ENCODE measurements around the gene PLXNA4.

The PLXNA4 gene

GRCh38 chr7:132155715-132156114 lies 420.6 kb downstream of the PLXNA4 start:
- in situ Hi-C loops (cut with HindIII; ENCODE audit: low sequenced_read_pairs): no loop called here
- DNase-seq (ENCODE audit: low read depth, low spot score): no peak
- no peak overlapping the region for H3K4me3 ChIP-seq (ENCODE audit: low read depth, low read length)
- no peak for TF ChIP-seq CTCF (IDR thresholded peaks at IDR 0.05; ENCODE audit: low read depth, low read length)

GRCh38 chr7:132154695-132155471 lies 421.4 kb downstream of the PLXNA4 start:
- H3K4me3 ChIP-seq (ENCODE audit: low read depth, low read length): no peak overlapping the region
- TF ChIP-seq CTCF (IDR thresholded peaks at IDR 0.05; ENCODE audit: low read depth, low read length): no peak
- in situ Hi-C loops (cut with HindIII; ENCODE audit: low sequenced_read_pairs): no loop called here
- no peak for DNase-seq (ENCODE audit: low read depth, low spot score)

- no peak for TF ChIP-seq CTCF (IDR thresholded peaks at IDR 0.05; ENCODE audit: low read depth, low read length)
- no peak for DNase-seq (ENCODE audit: low read depth, low spot score)
- H3K4me3 ChIP-seq (ENCODE audit: low read depth, low read length): no peak overlapping the region
- in situ Hi-C loops (cut with HindIII; ENCODE audit: low sequenced_read_pairs): no loop called here
These were observed 422.0 kb downstream of the PLXNA4 start for GRCh38 chr7:132154248-132154647.

- in situ Hi-C loops (cut with HindIII; ENCODE audit: low sequenced_read_pairs): no loop called here
- DNase-seq (ENCODE audit: low read depth, low spot score): no peak
- no peak overlapping the region for H3K4me3 ChIP-seq (ENCODE audit: low read depth, low read length)
- TF ChIP-seq CTCF (IDR thresholded peaks at IDR 0.05; ENCODE audit: low read depth, low read length): no peak
These were observed 424.0 kb downstream of the PLXNA4 start for GRCh38 chr7:132152131-132152889.

DNA sequence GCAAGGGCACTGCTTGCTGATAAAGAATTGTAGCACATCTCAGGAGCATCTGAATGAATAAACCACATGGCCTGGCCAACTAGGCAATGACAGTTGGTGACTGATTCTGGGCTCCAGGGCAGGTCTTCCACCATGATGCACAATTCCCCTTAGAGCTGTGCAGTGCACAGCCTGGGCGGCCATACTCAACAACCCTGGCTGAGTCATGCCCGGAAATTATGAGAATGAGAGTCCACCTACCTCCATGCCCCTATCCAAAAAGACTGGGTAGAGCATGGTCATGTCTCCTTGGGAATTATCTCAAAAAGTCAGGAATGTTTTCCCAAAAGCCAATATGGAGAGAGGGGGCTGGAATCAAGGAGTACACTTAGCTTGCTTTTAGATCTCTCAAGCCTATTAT lies 425.6 kb downstream of the PLXNA4 start:
- in situ Hi-C loops (cut with HindIII; ENCODE audit: low sequenced_read_pairs): no loop called here
- no peak overlapping the region for H3K4me3 ChIP-seq (ENCODE audit: low read depth, low read length)
- TF ChIP-seq CTCF (IDR thresholded peaks at IDR 0.05; ENCODE audit: low read depth, low read length): no peak
- DNase-seq (ENCODE audit: low read depth, low spot score): no peak

GRCh38 chr7:132149436-132150304 lies 426.6 kb downstream of the PLXNA4 start:
- H3K4me3 ChIP-seq (ENCODE audit: low read depth, low read length): no peak overlapping the region
- in situ Hi-C loops (cut with HindIII; ENCODE audit: low sequenced_read_pairs): no loop called here
- DNase-seq (ENCODE audit: low read depth, low spot score): no peak
- TF ChIP-seq CTCF (IDR thresholded peaks at IDR 0.05; ENCODE audit: low read depth, low read length): no peak

Measured in astrocyte of the spinal cord (primary cell).